ENCODE measurements around the gene QDPR.
A peak's percentile ranks its signal among the peaks of the same experiment; 100 is the strongest.

The QDPR gene

GRCh38 chr4:17511950-17512795 is at the start of gene QDPR:
QDPR (minus strand) TSS chr4:17512090; CDS start chr4:17512054, 36 bp downstream.
- peak within 1 kb of the TSS; percentile 54 for H3K27ac ChIP-seq
- H3K36me3 ChIP-seq = peaks cover 3% of the 10 kb centered on the region
- no peaks in the 10 kb centered on the region for H3K27me3 ChIP-seq (ENCODE audit: insufficient read depth, low read depth, severe bottlenecking)
- H3K9me3 ChIP-seq (ENCODE audit: severe bottlenecking) = no peaks in the 10 kb centered on the region
- no peak; the same call in 1 of the 2 replicates for TF ChIP-seq CTCF (IDR thresholded peaks at IDR 0.05; ENCODE audit: low read depth, low read length)
- peak within 1 kb of the TSS; percentile 57 for H3K4me3 ChIP-seq (ENCODE audit: low read depth, low read length)
- DNase-seq = peak; percentile 93

- Histone ChIP-seq H3K9me3 (ENCODE audit: severe bottlenecking) (no peaks in the 10 kb centered on the region), H3K27ac (no peak overlapping the region), H3K27me3 (ENCODE audit: insufficient read depth, low read depth, severe bottlenecking) (no peaks in the 10 kb centered on the region), H3K36me3 (no peaks in the 10 kb centered on the region), H3K4me3 (ENCODE audit: low read depth, low read length) (no peak overlapping the region)
- TF ChIP-seq CTCF (IDR thresholded peaks at IDR 0.05; ENCODE audit: low read depth, low read length) = no peak
- no peak for DNase-seq
Observed at GRCh38 chr4:17561195-17561909, 49.5 kb upstream of the QDPR start.

GRCh38 chr4:17560065-17560673 is 48.3 kb upstream of the QDPR start:
- Histone ChIP-seq H3K27me3 (ENCODE audit: insufficient read depth, low read depth, severe bottlenecking) (no peaks in the 10 kb centered on the region), H3K9me3 (ENCODE audit: severe bottlenecking) (no peaks in the 10 kb centered on the region), H3K36me3 (no peaks in the 10 kb centered on the region), H3K4me3 (ENCODE audit: low read depth, low read length) (no peak overlapping the region), H3K27ac (no peak overlapping the region)
- no peak for DNase-seq
- TF ChIP-seq CTCF (IDR thresholded peaks at IDR 0.05; ENCODE audit: low read depth, low read length) = no peak

- H3K4me3 ChIP-seq (ENCODE audit: low read depth, low read length) = no peak overlapping the region
- no peaks in the 10 kb centered on the region for H3K9me3 ChIP-seq (ENCODE audit: severe bottlenecking)
- H3K27me3 ChIP-seq (ENCODE audit: insufficient read depth, low read depth, severe bottlenecking) = no peaks in the 10 kb centered on the region
- no peak for DNase-seq
- no peak overlapping the region for H3K27ac ChIP-seq
- no peak for TF ChIP-seq CTCF (IDR thresholded peaks at IDR 0.05; ENCODE audit: low read depth, low read length)
- no peaks in the 10 kb centered on the region for H3K36me3 ChIP-seq
Observed at GRCh38 chr4:17559709-17560048, 47.8 kb upstream of the QDPR start.

- H3K4me3 ChIP-seq (ENCODE audit: low read depth, low read length) = no peak overlapping the region
- DNase-seq = no peak
- no peaks in the 10 kb centered on the region for H3K36me3 ChIP-seq
Observed at GRCh38 chr4:17558941-17559708, 47.2 kb upstream of the QDPR start.

More at GRCh38 chr4:17558941-17559708, 47.2 kb upstream of the QDPR start:
- Histone ChIP-seq H3K9me3 (ENCODE audit: severe bottlenecking) (no peaks in the 10 kb centered on the region), H3K27me3 (ENCODE audit: insufficient read depth, low read depth, severe bottlenecking) (no peaks in the 10 kb centered on the region), H3K27ac (no peak overlapping the region)
- TF ChIP-seq CTCF (IDR thresholded peaks at IDR 0.05; ENCODE audit: low read depth, low read length) = no peak
